Pulmonary artery endothelial cell (primary cell): Measurements from ENCODE around the gene SYT2. TPM values are rescaled to one million over a fixed set of nuclear protein-coding genes. Genes with fewer than 3 reads are reported as not detected.
A peak's percentile ranks its signal among the peaks of the same experiment; 100 is the strongest.
"Not testable (repeated sequence)": the region's sequence is repeated elsewhere in the genome, so short reads cannot be mapped to it uniquely, and the experiment has no call there.

ENCODE experiments used
- DNase-seq: peaks from one replicate; pipeline ENCODE4 v3.0.0-alpha.2; 2011; ENCODE audit warnings: low read depth, low spot score
- total RNA-seq: library from RNA; depleted of rRNA; stranded (reverse); fragments of >200 nt; gene quantifications from 2 replicates; pipeline ENCODE4 v1.2.3, GENCODE V29; 2014

SYT2 gene
- total RNA-seq, 1 donor from 2014 or later: not detected

DNA sequence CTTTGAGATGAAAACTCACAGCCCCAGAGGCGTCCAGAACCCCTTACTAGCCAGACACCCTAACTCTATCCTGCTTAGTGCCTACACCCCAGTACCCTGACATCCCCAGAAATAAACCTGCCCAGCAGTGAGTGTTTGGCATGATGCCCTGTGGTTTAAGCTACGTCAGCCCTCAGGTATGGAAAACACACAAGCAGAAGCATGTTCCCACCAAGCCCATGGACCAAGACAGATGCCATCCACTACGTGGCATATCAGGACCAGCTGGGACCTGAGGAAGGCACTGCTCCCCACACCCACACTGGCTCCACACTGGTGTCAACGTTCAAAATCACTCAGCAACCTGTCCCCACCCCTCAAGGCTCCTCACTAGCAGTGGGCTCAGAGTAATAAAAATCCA, 116.4 kb downstream of the SYT2 start:
- DNase-seq: no peak

DNA sequence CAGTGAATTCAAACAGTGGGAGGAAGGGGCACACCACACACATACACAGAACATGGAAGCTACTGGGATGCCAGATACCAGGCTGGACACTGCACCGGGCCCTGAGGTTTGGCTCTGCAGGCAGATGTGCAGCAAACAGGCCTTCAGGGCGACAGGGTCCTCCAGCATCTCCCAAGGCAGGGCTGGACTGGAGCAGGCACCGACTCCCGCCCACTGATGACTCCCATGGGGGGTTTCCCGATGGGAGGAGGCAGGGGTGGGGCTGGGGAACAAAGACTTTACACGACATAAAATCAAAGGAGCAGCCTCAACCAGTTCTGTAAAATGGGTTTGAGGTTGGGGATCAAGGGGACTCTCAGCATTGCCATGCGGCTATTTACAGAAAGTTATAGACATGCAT, 118.1 kb downstream of the SYT2 start:
- no peak for DNase-seq

DNA sequence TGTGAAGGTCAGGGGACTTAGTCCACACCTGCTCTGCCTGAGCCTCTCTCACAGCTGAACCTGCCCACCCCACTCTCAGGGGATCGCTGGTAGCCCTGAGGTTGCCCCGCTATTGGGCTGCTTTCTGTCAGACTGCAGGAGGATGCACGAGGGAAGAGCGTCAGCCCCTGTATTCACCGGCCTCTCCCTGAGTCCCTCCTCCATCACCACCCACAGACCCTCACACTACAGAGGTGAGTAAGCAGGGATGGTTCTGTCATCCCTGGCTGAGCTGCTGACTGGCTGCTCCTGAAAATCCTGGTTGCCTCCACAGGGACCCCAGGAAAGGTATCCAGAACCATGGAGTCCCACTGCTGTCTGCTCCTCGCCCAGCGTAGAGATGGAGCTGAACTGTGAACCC, 118.7 kb downstream of the SYT2 start:
- DNase-seq: no peak

DNA sequence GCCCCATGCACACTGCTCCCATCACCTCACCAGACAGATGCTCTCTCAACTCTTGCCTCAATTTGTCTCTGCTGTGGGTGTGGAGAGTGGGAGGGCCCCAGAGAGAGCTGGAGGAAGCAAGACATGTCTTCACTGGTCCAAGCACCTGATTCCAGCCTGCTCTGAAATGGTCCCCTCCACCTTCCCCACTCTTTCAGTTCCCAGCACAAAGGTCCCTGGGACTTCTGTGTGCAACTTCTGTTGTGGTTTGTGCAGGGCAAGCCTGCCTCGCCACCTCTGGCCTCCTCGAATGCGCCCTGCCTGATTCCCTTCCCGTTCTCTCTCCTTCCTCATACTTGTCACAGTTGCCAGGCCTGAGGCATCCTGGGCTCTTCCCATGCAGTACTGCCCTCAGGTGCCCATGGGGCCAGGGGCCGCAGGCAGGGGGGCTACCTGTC, 119.3 kb downstream of the SYT2 start:
- no peak for DNase-seq

DNA sequence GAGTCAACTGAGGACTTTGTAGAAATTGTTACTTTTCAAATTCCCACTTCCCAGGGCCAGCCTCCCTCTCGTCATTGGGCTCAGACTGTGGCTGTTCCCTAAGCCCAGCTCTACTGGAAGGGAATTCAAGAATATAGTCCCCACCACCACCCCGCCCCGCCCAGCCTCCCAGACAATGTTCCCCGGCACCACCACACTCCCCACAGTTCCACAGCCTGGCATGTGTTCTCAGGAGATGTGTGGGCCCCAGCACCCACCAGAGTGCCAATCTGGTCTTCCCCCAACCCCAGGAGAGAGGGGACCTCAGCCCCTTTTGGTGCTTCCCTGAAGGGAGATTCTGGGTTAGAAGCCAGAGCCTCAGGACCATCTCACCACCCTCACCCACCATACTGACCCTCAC, 120.1 kb downstream of the SYT2 start:
- no peak for DNase-seq

DNA sequence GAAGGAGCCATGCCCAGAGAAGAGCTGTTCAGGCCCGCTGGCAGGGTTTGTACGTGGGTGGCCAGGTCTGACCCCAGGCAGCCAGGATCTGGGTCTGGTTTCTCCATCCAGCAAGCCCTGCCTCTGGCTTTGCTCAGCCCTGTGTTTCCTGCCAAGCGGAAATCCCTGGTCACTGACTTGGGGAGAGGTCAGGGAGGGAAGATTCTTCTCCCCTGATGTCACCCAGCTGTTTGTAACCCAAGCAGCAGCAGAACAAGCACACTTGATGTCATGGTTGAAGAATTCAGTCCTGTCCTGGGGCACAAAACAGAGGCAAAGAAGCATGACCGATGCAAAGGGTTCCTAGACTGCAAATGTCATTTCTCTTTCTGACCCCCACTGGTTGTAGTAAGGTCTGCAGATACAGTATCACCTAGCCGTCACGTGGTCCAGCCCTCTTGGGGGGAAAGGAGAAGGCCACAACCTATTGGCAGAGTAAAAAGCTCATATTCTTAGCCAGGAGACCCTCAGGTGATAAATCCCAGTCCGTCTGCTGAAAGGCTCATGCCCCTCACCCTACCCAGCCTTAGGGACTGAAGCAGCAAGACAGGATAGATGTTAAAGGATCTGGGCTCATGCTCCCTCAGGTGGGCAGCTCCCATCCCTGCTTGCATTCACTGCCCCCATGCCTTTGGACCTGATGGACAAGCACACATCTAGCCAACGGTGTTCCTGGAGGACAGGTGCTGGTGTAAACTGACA, 120.9 kb downstream of the SYT2 start:
- peak; percentile 95 for DNase-seq

DNA sequence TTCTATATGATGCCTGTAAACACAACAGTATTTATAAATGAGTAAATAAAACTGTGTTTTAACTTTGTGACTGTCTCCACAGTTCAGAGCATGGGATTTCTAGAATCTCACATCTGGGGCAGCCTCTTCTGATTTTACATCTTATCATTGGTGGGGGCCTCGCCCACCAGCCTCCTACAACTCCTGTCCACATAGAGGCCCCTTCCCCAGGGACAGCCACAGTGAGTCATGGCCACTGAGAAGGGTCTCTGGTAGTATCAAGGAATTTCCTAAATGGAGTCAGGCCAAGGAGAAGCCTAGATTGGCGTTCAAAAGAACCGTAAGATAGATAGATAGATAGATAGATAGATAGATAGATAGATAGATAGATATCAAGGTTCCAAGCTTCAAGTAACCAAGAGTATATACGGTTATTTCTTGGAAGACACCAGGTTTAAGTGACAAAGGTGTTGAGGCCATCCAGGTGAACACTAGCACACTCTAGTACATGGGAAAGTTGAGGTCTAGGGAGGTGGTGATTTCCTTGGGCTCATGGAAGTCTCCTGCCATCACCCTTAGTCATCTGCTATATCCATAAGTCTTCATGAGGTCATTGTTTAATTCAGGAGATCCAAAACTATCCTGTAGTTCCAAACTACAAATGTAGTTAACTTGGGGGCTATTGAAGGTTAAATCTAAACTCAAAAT, 121.6 kb downstream of the SYT2 start:
- DNase-seq: peak; percentile 27

DNA sequence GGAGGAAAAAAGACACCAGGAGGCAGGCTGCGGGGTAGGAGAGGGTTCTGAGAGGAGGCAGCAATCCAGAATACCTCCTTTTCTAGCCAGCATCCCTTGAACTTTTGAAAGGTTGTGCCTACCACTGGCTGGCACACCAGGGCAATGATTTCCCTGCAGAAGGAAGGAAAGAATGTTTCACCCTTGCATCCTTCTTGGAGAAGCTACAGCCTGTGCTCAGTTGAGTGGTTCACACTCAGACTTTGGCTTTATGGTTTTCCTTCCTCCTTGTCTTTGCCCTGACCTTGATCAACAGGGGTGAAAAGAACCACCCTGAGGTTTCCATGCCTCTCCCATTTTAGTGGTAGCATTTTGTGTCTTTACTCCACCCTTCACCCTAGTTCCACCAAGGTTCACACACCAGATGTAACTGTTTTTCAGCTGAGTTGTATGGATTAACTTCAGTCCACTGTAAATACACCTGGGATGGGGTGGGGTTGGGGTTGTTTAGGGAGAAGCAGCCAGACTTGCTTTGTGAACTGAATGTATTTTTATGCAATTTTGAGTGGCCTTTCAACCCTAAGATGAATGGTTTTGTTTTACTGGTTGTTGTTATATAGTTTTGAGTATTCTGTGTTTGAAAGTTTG, 122.3 kb downstream of the SYT2 start:
- no peak for DNase-seq

DNA sequence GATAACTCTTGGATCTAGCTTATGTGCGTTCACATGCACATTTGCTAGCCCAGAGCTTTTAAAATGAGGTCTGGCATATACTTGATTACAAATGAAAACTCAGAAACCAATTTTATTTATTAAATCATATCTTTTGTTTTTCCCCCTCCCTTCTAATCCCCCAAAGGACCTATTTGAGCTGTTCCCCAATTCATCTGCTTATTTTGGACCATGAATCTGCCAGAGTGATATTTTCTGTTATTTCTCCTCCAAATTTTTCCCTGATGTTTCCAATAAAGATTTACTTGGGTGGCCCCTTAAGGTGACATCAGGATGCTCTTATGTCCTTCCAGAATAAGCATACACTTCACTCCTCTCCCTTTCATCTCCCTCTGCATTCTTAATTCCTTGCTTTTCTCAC, 123.4 kb downstream of the SYT2 start:
- DNase-seq: no peak

DNA sequence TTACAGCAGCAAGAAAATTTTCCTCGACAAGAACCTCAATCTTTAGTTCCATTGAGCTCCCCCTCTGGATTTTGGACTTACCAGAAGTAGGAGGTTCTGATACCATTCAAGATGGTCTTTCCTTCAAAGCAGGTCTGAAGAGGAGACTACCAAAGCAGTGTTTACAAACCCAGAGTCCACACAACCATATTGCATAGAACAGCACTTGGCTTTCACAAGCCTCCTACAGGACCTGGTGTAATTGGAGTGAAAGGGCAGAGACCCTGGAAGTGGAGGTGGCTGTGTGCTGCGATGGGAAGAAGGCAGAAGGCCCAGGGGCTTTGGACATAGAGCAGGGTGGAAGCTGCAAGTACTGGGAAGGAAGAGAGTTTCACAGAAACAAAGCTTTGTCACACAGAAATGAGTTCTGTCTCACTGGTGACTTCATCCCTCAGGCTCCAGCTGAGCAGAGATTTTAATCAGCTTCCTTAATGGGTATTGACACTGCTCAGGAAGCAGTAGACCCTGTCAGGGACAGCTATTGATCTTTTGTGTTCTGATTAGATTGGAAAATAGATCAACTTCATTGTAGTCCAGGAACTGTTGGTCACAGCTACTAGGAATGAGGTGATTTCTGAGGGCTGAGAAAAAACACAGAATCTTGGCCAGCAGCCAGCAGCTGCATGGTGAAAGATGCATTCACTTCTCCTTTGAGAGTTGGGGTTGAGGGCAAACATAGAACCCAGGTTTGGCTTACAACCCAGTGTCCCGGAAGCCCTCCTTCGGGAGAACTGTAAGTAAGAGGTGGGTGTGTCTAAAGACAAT, 124.0 kb downstream of the SYT2 start:
- DNase-seq: no peak

DNA sequence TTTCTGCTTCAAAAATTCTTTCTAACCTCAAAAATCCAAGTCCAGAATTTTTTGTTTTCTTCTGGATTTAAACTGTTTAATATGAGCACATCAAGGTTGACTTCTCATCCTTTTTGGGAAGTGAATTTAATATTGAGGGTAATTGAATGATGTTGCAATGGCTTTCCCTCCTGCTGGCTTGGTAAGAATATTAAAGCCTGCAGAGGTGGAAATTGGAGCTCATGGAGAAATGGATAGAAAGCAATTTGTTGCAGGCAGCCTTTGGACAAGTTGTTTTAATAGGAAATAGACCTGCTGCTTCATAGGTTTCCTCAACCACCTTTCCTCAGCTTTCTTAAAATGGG, 124.7 kb downstream of the SYT2 start:
- no peak for DNase-seq

DNA sequence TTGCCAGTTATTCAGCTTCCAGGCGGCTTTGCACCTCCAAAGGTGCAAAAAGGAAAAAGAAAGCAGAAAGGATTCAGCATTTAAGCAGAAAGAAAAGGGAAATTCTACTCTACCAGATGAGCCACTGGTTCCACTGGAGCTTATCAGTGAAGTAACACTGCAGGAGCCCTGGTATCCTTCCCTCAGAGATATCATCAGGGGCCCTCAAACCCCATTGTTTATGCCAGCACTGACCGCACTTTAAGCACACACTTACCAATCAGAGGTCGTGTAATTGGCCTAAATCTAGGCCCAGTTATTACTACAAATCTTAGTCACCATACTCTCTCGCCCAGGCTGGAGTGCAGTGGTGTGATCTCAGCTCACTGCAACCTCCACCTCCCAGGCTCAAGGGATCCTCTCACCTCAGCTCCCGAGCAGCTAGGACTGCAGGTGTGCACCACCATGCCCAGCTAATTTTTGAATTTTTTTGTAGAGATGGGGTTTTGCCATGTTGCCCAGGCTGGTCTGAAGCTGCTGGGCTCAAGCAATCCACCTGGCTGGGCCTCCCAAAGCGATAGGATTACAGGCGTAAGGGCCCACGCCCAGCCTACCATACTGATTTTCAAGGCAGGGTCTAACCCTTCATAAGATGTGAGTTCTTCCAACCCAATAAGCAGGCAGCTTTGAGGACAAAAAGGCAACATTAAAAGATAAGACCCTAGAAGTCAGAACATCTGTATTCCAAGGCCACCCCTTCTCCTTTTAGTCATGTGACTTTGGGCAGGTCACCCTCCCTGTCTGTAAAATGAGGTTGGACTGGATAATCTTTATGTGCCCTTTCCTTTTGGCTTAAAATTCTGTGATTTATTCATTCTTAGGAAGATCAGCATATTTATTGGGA, 125.3 kb downstream of the SYT2 start:
- no peak for DNase-seq

DNA sequence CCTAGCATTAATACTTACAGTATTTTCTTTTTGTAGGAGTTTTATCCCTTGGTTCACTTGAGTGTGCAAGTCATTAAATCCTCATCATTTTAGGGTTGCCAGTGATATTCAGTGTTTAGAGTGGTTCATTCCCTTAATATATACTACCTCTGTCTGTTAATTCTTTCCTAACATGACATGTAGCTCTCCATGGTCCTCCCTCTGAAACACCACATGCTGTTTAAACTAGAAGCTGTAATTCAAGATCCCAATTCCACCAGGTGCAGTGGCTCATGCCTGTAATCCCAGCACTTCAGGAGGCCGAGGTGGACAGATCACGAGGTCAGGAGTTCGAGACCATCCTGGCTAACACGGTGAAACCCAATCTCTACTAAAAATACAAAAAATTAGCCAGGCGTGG, 127.9 kb downstream of the SYT2 start:
- DNase-seq: not testable (repeated sequence)

DNA sequence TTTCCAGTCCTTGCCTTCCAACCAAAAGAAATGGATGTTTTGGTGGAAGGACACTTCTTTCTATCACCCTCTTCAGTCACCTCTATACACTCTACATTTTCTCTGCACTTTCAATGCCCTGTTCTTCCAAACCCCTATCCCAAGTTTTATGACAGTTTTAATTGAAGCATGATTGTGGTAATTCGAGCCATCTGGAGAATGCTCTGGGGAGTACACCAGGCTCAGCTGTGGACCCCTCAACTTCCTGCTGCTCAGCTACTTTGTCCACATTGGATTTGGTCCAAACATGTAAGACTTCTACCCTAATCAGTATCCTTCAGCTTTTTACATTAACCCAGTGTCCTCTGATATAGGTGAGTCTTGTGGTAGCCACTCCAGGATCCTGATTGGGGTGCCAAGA, 129.6 kb downstream of the SYT2 start:
- no peak for DNase-seq

DNA sequence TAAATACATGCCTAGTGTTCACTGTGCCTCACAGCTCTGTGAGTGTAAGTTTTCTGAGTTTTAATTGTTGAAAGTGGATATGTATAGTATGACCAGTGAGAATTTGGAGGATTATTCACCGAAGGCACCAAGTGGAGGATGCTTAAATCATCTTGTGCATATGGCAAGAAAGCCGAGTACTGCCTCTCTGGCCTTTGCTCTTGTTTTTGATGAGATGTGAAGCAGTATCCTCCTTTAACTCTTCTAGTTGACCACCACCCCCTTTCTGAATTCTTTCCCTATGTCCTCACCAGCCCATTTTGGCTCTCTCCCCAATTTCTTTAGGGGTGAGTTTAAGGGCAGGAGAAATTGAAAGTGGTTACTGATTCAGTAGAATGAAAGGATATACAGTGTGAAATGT, 130.4 kb downstream of the SYT2 start:
- DNase-seq: no peak

DNA sequence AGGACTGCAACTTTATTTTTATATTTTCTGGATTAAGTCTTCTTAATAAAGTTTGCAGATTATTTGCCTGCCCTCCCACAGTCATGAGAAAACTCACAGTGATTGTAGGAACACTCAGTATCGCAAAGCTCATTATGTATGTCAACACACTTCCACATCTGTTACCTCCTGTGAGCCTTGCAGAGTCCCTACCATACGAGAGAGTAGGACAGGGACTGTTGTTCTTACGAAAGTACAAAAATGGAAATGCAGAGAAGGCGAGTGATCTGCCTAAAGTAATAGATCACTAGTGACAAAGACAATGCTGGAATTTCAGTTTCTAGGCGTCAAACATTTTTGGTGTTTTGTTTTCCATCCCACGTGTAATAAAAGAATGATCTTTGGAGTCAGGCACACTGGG, 131.7 kb downstream of the SYT2 start:
- DNase-seq: no peak

DNA sequence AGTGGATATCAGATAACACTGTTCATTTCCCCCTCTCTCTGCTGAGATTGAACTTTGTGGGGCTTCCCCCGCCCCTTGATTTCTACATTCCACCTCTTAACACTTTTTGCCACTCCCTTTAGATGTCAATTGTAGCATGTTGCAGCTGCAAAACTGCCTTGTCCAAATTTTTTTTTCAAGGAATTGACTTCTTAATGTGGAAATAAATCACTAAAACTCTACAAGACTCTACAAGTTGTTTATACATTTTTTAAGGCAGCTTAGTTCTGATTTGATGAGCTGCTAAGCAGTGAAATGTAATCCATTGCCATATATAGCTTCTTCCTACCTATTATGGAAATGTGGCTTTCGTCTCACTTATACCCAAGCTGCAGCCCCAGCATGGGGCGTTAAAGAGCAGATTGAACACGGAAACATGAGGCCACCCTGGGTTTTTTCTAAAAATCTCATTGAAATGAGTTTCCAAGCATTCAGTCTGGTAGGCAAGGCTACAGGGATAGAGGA, 132.2 kb downstream of the SYT2 start:
- no peak for DNase-seq

DNA sequence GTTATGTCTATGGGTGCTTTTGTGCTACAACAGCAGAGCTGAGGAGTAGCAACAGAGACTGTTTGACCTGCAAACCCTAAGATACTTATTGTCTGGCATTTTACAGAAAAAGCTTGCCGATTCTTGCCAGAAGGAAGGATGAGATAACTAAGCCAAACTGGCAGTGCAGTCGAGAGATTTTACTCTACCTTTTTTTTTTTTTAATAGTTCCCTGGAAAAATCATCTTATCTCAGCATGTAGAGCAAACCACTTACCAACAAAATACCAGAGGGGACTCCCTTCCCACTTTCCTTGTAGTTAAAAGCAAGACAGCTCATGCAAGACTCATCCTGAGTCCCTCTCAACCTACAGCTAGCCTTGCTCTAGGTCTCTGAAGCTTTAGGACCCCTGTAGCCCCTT, 132.9 kb downstream of the SYT2 start:
- DNase-seq: no peak

DNA sequence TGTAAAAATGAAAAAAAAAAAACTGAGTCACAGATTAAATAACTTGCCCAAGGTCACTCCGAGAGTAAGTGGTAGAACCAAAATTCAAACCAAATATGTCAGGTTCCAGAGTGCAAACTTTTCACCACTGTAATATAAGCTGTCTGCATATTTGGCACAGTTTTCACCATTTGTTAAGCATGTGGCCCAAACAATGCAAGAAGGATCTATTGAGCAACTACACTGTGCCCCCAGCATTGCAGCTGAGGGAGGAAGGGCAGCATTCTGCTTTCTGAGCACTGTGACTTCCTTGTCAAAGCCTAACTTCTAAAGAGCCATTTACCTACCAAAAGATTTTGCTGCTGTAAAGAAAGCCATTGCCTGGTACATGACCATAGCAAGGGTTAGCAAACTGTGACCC, 133.4 kb downstream of the SYT2 start:
- DNase-seq: no peak

DNA sequence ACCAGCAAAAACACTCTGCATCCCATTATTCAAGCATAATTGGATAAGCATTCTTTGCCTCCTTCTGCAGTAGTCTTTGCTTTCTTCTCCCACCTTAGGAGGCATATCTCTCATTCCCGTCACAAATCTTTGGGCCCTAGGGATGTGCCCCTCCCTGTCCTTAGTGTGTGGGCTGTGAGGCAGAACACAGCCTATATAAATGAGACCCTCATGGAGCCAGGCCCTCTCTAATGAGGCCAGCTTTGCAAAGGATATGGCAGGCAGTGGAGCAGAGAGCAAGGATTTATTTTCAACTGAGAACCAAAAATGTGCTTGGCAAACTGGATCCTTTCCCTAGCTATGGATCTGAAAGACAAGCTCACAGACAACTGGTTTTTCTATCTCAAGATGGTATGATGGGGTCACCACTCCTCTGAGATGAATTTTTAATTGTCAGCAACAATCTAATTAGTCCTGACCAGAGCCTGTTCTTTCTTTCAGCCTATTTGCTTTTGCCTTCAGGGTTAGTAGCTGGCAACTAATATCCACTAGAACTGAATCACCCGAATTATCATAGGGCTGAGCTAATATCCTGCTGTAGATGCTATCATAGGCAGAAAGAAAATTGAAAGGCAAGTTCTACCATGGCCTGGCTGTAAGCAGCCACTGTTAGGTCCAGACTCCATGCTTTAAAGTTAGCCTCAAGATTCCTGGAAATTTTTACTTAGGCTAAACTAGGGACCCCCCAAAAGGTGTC, 134.2 kb downstream of the SYT2 start:
- no peak for DNase-seq
